ENCODE data around the gene OLFML1. TPM values are rescaled to one million over a fixed set of nuclear protein-coding genes. Genes with fewer than 3 reads are reported as not detected.
"Not testable (repeated sequence)": the region's sequence is repeated elsewhere in the genome, so short reads cannot be mapped to it uniquely, and the experiment has no call there.

Gene OLFML1
- total RNA-seq, 1 donor from 2014 or later = 10.7 TPM

GRCh38 chr11:7512525-7513233 is 27.4 kb downstream of the OLFML1 start:
- H3K27me3 ChIP-seq = no peaks in the 10 kb centered on the region
- H3K36me3 ChIP-seq = no peaks in the 10 kb centered on the region
- intact Hi-C loops (cut with DNase I) = loop anchor here (1.0 to 10.0 kb wide), 5 partner anchors 65 to 1818 kb away; partner anchors contain the start of genes CNGA4, CYB5R2, EIF3F and FHIP1B
- peak overlapping the region; percentile 90 to 94 for H3K27ac ChIP-seq
- TF ChIP-seq, protein P1, sequence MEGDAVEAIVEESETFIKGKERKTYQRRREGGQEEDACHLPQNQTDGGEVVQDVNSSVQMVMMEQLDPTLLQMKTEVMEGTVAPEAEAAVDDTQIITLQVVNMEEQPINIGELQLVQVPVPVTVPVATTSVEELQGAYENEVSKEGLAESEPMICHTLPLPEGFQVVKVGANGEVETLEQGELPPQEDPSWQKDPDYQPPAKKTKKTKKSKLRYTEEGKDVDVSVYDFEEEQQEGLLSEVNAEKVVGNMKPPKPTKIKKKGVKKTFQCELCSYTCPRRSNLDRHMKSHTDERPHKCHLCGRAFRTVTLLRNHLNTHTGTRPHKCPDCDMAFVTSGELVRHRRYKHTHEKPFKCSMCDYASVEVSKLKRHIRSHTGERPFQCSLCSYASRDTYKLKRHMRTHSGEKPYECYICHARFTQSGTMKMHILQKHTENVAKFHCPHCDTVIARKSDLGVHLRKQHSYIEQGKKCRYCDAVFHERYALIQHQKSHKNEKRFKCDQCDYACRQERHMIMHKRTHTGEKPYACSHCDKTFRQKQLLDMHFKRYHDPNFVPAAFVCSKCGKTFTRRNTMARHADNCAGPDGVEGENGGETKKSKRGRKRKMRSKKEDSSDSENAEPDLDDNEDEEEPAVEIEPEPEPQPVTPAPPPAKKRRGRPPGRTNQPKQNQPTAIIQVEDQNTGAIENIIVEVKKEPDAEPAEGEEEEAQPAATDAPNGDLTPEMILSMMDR (IDR thresholded peaks at IDR 0.05) = peak in 1 of 3 experiments; percentile 16
- no peaks in the 10 kb centered on the region for H3K9me3 ChIP-seq
- H3K4me3 ChIP-seq = peak overlapping the region; percentile 71 to 85
- H3K4me1 ChIP-seq = peaks cover 5 to 25% of the 10 kb centered on the region in 2 donors
- DNase-seq (ENCODE audit: low spot score in 2 of 2) = peak; percentile 70 to 93

- Histone ChIP-seq H3K27ac (peak within 1 kb of the TSS; percentile 90 to 94), H3K4me3 (peak within 1 kb of the TSS; percentile 71 to 85), H3K27me3 (no peaks in the 10 kb centered on the region), H3K4me1 (peaks cover 5 to 25% of the 10 kb centered on the region in 2 donors), H3K36me3 (no peaks in the 10 kb centered on the region), H3K9me3 (no peaks in the 10 kb centered on the region)
- DNase-seq (ENCODE audit: low spot score in 2 of 2) = peak; percentile 51 to 91
- intact Hi-C loops (cut with DNase I) = loop anchor here (1.0 to 10.0 kb wide), 6 partner anchors 64 to 1819 kb away; partner anchors contain the start of genes CNGA4, CYB5R2, EIF3F and FHIP1B
- TF ChIP-seq, protein P1 (IDR thresholded peaks at IDR 0.05) = peak; percentile 43 to 64 (median 45)
Observed at GRCh38 chr11:7513234-7514098, 28.2 kb downstream of the OLFML1 start, which contains the start of gene PPFIBP2. TSS of gene PPFIBP2 (plus strand) at chr11:7513999. CDS start at chr11:7549476, 35,477 bp downstream.

DNA sequence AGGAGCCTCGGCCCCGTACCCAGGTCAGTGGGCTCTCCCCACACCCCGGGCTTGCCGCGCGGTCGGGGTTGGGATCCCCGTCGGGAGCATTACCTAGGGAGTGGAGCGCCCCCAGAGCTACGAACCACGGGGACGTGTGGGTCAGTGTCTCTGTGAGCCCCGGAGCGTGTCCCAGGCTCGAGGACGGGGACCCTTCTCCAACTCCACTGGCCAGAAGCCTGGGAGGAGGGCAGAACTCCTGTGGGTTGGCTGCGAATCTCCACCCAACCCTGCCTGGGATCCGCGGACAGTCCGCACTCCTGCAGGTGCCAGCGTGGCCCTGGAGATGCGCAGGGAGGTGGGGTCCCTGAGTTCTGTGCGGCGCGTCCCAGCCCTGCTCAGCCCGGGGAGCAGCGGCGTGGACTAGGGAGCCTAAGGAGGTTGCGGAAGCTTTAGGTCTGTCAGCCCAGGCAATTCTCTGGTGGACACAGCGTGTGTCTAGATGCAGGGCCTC is 28.8 kb downstream of the OLFML1 start:
- H3K36me3 ChIP-seq = no peaks in the 10 kb centered on the region
- H3K4me3 ChIP-seq = peak overlapping the region; percentile 71 to 85
- peaks cover 5 to 25% of the 10 kb centered on the region in 2 donors for H3K4me1 ChIP-seq
- TF ChIP-seq, protein P1 (IDR thresholded peaks at IDR 0.05) = peak in 1 of 3 experiments; percentile 5
- no peaks in the 10 kb centered on the region for H3K27me3 ChIP-seq
- H3K9me3 ChIP-seq = no peaks in the 10 kb centered on the region
- H3K27ac ChIP-seq = peak overlapping the region; percentile 90 to 94
- intact Hi-C loops (cut with DNase I) = loop anchor here (2.0 to 10.0 kb wide), 5 partner anchors 158 to 1819 kb away; partner anchors contain the start of genes CNGA4, CYB5R2, EIF3F and FHIP1B
- peak in 1 of 2 donors; percentile 74 for DNase-seq (ENCODE audit: low spot score in 2 of 2)

DNA sequence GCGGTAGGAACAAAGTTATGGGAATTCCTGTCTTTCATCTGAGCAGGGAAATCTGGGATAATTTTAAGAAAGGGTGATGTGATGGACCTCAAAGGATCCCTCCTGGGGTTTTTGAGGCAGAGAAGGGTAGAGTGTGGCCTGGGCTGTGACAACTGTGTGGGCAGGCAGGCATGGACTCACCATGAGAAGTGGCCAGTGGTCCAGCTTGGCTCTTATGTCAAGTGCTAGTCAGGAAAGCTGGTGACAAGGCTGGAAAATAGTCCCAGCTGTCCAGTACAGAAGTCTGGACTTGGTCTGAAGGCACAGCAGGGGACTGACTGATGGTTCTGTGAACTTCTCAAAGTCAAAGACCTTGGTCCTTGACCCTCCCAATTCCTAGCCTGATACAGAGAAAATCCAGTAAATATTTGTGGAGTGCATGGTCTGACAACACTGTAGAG is 30.2 kb downstream of the OLFML1 start:
- no peaks in the 10 kb centered on the region for H3K36me3 ChIP-seq
- peaks cover 5 to 25% of the 10 kb centered on the region in 2 donors for H3K4me1 ChIP-seq
- TF ChIP-seq, protein P1 (IDR thresholded peaks at IDR 0.05) = no peak
- H3K27me3 ChIP-seq = no peaks in the 10 kb centered on the region
- intact Hi-C loops (cut with DNase I) = loop anchor here (2.0 to 10.0 kb wide), 3 partner anchors 179 to 1821 kb away; partner anchors contain the start of genes CNGA4 and FHIP1B
- H3K4me3 ChIP-seq = peak overlapping the region in 1 of 2 donors; percentile 71
- H3K27ac ChIP-seq = no peak overlapping the region
- H3K9me3 ChIP-seq = no peaks in the 10 kb centered on the region
- no peak for DNase-seq (ENCODE audit: low spot score in 2 of 2)

GRCh38 chr11:7516475-7516874 is 31.2 kb downstream of the OLFML1 start:
- Histone ChIP-seq H3K9me3 (no peaks in the 10 kb centered on the region), H3K36me3 (no peaks in the 10 kb centered on the region), H3K27ac (no peak overlapping the region), H3K4me1 (peaks cover 0 to 19% of the 10 kb centered on the region in 2 donors), H3K27me3 (no peaks in the 10 kb centered on the region), H3K4me3 (no peak overlapping the region)
- DNase-seq (ENCODE audit: low spot score in 2 of 2) = no peak
- TF ChIP-seq, protein P1 (IDR thresholded peaks at IDR 0.05) = no peak
- intact Hi-C loops (cut with DNase I) = loop anchor here (10.0 kb wide), 2 partner anchors 1282 to 1822 kb away; partner anchors contain the start of genes CNGA4 and FHIP1B

GRCh38 chr11:7517743-7518142 is 32.4 kb downstream of the OLFML1 start:
- not testable (repeated sequence) for H3K9me3 ChIP-seq; H3K4me3 ChIP-seq; H3K27me3 ChIP-seq; H3K27ac ChIP-seq; H3K36me3 ChIP-seq; H3K4me1 ChIP-seq; DNase-seq (ENCODE audit: low spot score in 2 of 2)
- intact Hi-C loops (cut with DNase I) = loop anchor here (10.0 kb wide), 2 partner anchors 1283 to 1823 kb away; partner anchors contain the start of genes CNGA4 and FHIP1B
